Osteoblast (primary cell): ENCODE data around the gene PTPN14. TPM values are rescaled to one million over a fixed set of nuclear protein-coding genes. Genes with fewer than 3 reads are reported as not detected.

Experiments
- DNase-seq: peaks from one replicate; pipeline ENCODE4 v3.0.0; 2011; ENCODE audit warnings: low spot score, mixed read lengths; ENCODE audit not compliant: insufficient read length; ENCODE audit errors: missing footprints
- H2AFZ ChIP-seq: 2 replicates; pipeline ENCODE4 v1.6.0; 2011; ENCODE audit warnings: mild to moderate bottlenecking, low read length
- H3K27ac ChIP-seq: 2 replicates; pipeline ENCODE4 v1.5.1; 2011; ENCODE audit warnings: mild to moderate bottlenecking, low read depth, low read length, moderate library complexity
- H3K27me3 ChIP-seq: 2 replicates; pipeline ENCODE4 v1.6.0; 2012; ENCODE audit warnings: mild to moderate bottlenecking, control low read depth, inconsistent platforms, low read length, moderate library complexity; ENCODE audit not compliant: insufficient read depth
- H3K36me3 ChIP-seq: 2 replicates; pipeline ENCODE4 v1.5.1; 2011; ENCODE audit warnings: mild to moderate bottlenecking, low read length, control low read depth, moderate library complexity; ENCODE audit not compliant: insufficient read depth
- H3K4me1 ChIP-seq: 2 replicates; pipeline ENCODE4 v1.5.1; 2011; ENCODE audit warnings: mild to moderate bottlenecking, low read length, control low read depth, moderate library complexity; ENCODE audit not compliant: insufficient read depth
- H3K4me2 ChIP-seq: 2 replicates; pipeline ENCODE4 v1.6.0; 2011; ENCODE audit warnings: mild to moderate bottlenecking, low read length; ENCODE audit not compliant: insufficient read depth
- H3K4me3 ChIP-seq: fragments of 200-600 bp; sonication (generic); 3 replicates; pipeline ENCODE4 v1.5.1; 2012; ENCODE audit warnings: mild to moderate bottlenecking, low read length, inconsistent platforms; ENCODE audit not compliant: insufficient read depth
- H3K79me2 ChIP-seq: 2 replicates; pipeline ENCODE4 v1.6.0; 2012; ENCODE audit warnings: mild to moderate bottlenecking, low read length, control low read depth, inconsistent platforms; ENCODE audit not compliant: insufficient read depth
- H3K9me3 ChIP-seq: 2 replicates; pipeline ENCODE4 v1.5.1; 2011; ENCODE audit warnings: low read depth, low read length, control low read depth
- H4K20me1 ChIP-seq: 2 replicates; pipeline ENCODE4 v1.6.0; 2012; ENCODE audit warnings: mild to moderate bottlenecking, low read length, control low read depth; ENCODE audit not compliant: insufficient read depth
- total RNA-seq: library from RNA; depleted of rRNA; stranded (reverse); fragments of >200 nt; gene quantifications from 2 replicates; pipeline ENCODE4 v1.2.3, GENCODE V29; 2012
- TF ChIP-seq, protein P1 (sequence below): IDR thresholded peaks from 2 replicates; pipeline ENCODE4 v1.5.1; 2011; ENCODE audit warnings: mild to moderate bottlenecking, low read depth, low read length, moderate library complexity; ENCODE audit errors: extremely low read depth

PTPN14 gene
- total RNA-seq, 1 donor, result 131 TPM

DNA sequence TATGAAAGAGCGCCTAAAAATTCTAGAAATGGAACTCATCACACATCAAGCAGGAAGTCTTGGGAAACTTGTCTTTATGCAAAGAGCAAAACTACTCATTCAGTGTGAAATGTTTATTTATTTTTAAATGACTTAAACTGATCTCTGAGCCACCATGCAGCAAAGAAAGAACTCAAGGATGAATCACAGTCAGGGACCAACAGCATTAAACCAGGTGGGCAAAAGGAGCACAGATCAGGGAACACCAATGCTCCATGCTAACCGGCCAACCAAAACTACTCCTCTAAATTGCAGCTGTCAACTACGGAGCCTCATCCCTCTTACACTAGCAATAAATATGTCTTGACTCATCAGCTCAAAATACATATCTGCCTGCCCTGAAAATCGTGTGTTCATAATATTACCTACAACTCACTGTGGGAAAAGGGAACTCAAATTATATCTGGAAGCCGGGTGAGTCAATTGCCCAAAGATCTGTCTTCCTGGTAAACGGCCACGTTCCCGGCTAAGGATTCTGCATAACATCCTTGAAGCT lies 129.2 kb downstream of the PTPN14 start:
- no peaks in the 10 kb centered on the region for H3K36me3 ChIP-seq
- peaks cover 89% of the 10 kb centered on the region for H3K4me1 ChIP-seq

DNA sequence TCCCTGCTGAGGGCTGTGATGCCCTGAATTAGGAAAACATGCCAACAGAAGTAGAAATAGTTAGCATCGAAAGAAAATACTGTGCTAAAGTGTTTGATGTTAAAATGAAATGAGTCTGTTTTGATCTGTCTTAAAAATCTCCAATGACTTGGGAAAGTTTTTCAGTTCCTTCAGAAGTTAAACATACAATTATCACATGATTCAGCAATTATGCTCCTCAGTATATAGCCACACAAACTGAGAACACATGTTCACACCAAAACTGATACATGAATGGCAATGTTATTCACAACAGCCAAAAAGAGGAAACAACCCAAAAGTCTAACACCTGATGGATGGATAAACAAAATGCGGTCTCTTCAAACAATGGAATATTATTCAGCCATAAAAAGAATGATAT lies 130.6 kb downstream of the PTPN14 start:
- Histone ChIP-seq H3K9me3 (no peaks in the 10 kb centered on the region), H3K4me2 (no peak overlapping the region), H4K20me1 (no peaks in the 10 kb centered on the region), H2AFZ (no peak overlapping the region), H3K36me3 (no peaks in the 10 kb centered on the region), H3K79me2 (peaks cover 84% of the 10 kb centered on the region), H3K27me3 (no peaks in the 10 kb centered on the region), H3K4me3 (no peak overlapping the region), H3K4me1 (peaks cover 89% of the 10 kb centered on the region), H3K27ac (peak overlapping the region; percentile 94)
- TF ChIP-seq, protein P1, sequence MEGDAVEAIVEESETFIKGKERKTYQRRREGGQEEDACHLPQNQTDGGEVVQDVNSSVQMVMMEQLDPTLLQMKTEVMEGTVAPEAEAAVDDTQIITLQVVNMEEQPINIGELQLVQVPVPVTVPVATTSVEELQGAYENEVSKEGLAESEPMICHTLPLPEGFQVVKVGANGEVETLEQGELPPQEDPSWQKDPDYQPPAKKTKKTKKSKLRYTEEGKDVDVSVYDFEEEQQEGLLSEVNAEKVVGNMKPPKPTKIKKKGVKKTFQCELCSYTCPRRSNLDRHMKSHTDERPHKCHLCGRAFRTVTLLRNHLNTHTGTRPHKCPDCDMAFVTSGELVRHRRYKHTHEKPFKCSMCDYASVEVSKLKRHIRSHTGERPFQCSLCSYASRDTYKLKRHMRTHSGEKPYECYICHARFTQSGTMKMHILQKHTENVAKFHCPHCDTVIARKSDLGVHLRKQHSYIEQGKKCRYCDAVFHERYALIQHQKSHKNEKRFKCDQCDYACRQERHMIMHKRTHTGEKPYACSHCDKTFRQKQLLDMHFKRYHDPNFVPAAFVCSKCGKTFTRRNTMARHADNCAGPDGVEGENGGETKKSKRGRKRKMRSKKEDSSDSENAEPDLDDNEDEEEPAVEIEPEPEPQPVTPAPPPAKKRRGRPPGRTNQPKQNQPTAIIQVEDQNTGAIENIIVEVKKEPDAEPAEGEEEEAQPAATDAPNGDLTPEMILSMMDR, result no peak
- DNase-seq, result no peak

More for the DNA sequence above, 129.2 kb downstream of the PTPN14 start:
- Histone ChIP-seq H4K20me1 (no peaks in the 10 kb centered on the region), H2AFZ (no peak overlapping the region), H3K4me2 (peak overlapping the region; percentile 54), H3K4me3 (no peak overlapping the region), H3K27me3 (no peaks in the 10 kb centered on the region), H3K79me2 (peaks cover 85% of the 10 kb centered on the region), H3K27ac (peak overlapping the region; percentile 94), H3K9me3 (no peaks in the 10 kb centered on the region)
- TF ChIP-seq, protein P1, result no peak
- peak; percentile 72 for DNase-seq

DNA sequence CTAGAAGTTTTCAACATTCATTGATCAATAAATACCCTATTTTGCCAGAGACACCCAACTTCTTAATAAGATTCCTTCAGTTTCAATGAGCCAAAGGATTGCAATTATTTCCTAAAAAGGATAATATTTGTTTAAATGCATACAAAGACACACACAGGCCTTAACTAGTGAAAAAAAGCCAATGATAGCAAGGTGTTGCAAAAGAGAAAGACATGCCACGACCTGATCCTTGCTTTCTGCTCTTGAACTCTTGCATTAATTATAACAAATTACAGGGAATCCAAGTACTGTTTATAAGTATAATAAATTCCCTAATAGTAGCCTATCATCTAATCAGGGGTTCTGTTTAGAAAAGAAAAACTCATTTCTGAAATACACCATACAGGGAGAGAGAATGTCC lies 131.1 kb downstream of the PTPN14 start:
- H3K36me3 ChIP-seq, result no peaks in the 10 kb centered on the region
- H3K4me3 ChIP-seq, result no peak overlapping the region
- H3K4me2 ChIP-seq, result no peak overlapping the region
- no peaks in the 10 kb centered on the region for H3K9me3 ChIP-seq
- peak overlapping the region; percentile 94 for H3K27ac ChIP-seq
- no peak overlapping the region for H2AFZ ChIP-seq
- no peaks in the 10 kb centered on the region for H3K27me3 ChIP-seq
- peaks cover 89% of the 10 kb centered on the region for H3K4me1 ChIP-seq
- H3K79me2 ChIP-seq, result peaks cover 85% of the 10 kb centered on the region
- no peak for DNase-seq
- TF ChIP-seq, protein P1, result no peak
- peaks cover 3% of the 10 kb centered on the region for H4K20me1 ChIP-seq

DNA sequence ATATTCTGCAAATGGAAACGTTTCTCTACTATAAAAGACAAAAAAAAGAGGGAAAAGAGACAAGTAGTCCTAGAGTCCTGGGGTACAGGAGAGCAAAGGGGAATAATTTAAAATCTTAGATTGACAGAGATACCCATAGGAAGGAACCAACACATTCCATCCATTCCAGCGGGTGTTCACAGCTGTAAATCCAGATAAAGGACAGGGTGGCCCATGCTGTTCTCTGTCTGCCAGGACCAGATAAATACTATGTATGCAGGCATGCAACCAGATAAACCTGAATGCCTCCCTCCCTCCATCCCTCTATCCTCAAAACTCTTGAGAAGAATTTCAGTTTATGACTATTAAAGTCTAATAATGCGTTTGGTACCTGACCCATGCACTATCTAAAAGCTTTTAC lies 131.8 kb downstream of the PTPN14 start:
- Histone ChIP-seq H3K9me3 (no peaks in the 10 kb centered on the region), H3K4me3 (no peak overlapping the region), H3K79me2 (peaks cover 85% of the 10 kb centered on the region), H3K36me3 (peaks cover 3% of the 10 kb centered on the region), H3K4me2 (no peak overlapping the region), H3K27ac (peak overlapping the region; percentile 94), H2AFZ (no peak overlapping the region), H3K4me1 (peaks cover 85% of the 10 kb centered on the region), H4K20me1 (peaks cover 8% of the 10 kb centered on the region), H3K27me3 (no peaks in the 10 kb centered on the region)
- DNase-seq, result peak; percentile 22
- TF ChIP-seq, protein P1, result no peak
